Kidney epithelial cell (primary cell): ENCODE results near the gene UCKL1. TPM values are rescaled to one million over a fixed set of nuclear protein-coding genes. Genes with fewer than 3 reads are reported as not detected.
"Not testable (repeated sequence)": the region's sequence is repeated elsewhere in the genome, so short reads cannot be mapped to it uniquely, and the experiment has no call there.

Experiments used
- DNase-seq: peaks from one replicate; pipeline ENCODE4 v3.0.0-alpha.2; 2010; ENCODE audit warnings: low read depth
- H3K27me3 ChIP-seq: 2 replicates; pipeline ENCODE4 v1.6.0; 2011; ENCODE audit warnings: low read length; ENCODE audit not compliant: control insufficient read depth, insufficient read depth
- H3K36me3 ChIP-seq: 2 replicates; pipeline ENCODE4 v1.5.1; 2011; ENCODE audit warnings: low read length; ENCODE audit not compliant: control insufficient read depth, insufficient read depth
- H3K4me3 ChIP-seq: 2 replicates; pipeline ENCODE4 v1.5.1; 2011; ENCODE audit warnings: low read depth, mild to moderate bottlenecking, control low read depth, low read length
- total RNA-seq: library from RNA; depleted of rRNA; stranded (reverse); fragments of >200 nt; gene quantifications from 2 replicates; pipeline ENCODE4 v1.2.3, GENCODE V29; 2015
- TF ChIP-seq, protein P1 (sequence below): IDR thresholded peaks from 2 replicates; pipeline ENCODE4 v1.5.1; 2011; ENCODE audit warnings: mild to moderate bottlenecking, moderate library complexity, low read length, control low read depth, inconsistent platforms; ENCODE audit not compliant: insufficient read depth, poor library complexity, severe bottlenecking

The UCKL1 gene
- total RNA-seq, 1 donor from 2014 or later: 19.6 TPM

DNA sequence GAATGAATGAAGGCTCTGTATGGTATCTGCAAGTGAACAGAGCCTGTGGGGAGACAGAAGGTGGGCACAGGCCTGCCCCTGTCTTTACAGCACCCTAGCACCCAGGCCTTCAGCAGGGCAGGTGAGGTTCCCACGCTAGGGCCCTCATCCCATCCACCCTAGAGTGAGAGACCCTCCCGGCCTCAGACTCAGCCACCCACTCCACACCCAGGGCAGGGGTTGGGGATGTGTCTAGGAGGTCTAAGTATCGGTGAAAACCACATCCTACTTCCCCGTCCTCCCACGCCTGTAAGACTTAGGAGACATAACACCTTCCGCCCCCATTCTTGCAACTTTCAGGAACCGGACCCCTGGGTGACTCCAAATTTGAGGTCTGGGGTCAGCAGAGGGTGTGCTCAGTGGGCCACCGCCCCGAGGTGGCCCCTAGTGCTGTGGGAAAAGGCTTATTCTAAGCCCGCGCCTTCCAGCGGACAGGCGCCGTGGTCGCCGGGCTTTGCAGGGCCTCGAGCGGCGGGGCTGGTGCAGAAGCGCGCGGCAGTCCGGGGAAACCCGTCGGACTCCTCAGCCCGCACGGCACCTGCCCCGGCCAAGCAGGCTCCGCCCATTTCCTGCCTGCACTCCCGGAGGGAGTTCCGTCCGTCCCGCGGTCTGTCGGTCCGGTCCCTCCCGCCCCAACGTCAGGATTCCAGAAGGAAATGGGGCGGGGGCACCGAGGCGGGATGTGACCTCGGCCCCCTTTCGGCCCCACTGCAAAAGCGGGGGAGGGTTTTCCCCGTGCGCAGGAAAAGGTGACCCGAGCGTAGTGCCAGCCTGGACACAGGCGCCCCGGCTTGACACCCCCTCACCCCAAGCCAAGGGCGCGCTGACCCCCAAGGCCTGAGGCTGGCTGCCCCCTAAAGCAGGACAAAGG lies 22.4 kb upstream of the UCKL1 start:
- TF ChIP-seq, protein P1, sequence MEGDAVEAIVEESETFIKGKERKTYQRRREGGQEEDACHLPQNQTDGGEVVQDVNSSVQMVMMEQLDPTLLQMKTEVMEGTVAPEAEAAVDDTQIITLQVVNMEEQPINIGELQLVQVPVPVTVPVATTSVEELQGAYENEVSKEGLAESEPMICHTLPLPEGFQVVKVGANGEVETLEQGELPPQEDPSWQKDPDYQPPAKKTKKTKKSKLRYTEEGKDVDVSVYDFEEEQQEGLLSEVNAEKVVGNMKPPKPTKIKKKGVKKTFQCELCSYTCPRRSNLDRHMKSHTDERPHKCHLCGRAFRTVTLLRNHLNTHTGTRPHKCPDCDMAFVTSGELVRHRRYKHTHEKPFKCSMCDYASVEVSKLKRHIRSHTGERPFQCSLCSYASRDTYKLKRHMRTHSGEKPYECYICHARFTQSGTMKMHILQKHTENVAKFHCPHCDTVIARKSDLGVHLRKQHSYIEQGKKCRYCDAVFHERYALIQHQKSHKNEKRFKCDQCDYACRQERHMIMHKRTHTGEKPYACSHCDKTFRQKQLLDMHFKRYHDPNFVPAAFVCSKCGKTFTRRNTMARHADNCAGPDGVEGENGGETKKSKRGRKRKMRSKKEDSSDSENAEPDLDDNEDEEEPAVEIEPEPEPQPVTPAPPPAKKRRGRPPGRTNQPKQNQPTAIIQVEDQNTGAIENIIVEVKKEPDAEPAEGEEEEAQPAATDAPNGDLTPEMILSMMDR: no peak
- no peak for DNase-seq
- H3K4me3 ChIP-seq: peak overlapping the region; percentile 54

GRCh38 chr20:63977739-63978276 lies 21.6 kb upstream of the UCKL1 start:
- H3K4me3 ChIP-seq: no peak overlapping the region
- TF ChIP-seq, protein P1: no peak
- H3K36me3 ChIP-seq: no peaks in the 10 kb centered on the region
- H3K27me3 ChIP-seq: no peaks in the 10 kb centered on the region
- DNase-seq: no peak

More for the DNA sequence above, 22.4 kb upstream of the UCKL1 start:
- no peaks in the 10 kb centered on the region for H3K36me3 ChIP-seq
- H3K27me3 ChIP-seq: no peaks in the 10 kb centered on the region

- no peak for DNase-seq
- Histone ChIP-seq H3K4me3 (no peak overlapping the region), H3K36me3 (no peaks in the 10 kb centered on the region), H3K27me3 (no peaks in the 10 kb centered on the region)
- TF ChIP-seq, protein P1: no peak
Observed at GRCh38 chr20:63976980-63977738, 20.9 kb upstream of the UCKL1 start.

- not testable (repeated sequence) for H3K27me3 ChIP-seq, H3K4me3 ChIP-seq, H3K36me3 ChIP-seq, DNase-seq
Observed at GRCh38 chr20:63976511-63976910, 20.3 kb upstream of the UCKL1 start.

DNA sequence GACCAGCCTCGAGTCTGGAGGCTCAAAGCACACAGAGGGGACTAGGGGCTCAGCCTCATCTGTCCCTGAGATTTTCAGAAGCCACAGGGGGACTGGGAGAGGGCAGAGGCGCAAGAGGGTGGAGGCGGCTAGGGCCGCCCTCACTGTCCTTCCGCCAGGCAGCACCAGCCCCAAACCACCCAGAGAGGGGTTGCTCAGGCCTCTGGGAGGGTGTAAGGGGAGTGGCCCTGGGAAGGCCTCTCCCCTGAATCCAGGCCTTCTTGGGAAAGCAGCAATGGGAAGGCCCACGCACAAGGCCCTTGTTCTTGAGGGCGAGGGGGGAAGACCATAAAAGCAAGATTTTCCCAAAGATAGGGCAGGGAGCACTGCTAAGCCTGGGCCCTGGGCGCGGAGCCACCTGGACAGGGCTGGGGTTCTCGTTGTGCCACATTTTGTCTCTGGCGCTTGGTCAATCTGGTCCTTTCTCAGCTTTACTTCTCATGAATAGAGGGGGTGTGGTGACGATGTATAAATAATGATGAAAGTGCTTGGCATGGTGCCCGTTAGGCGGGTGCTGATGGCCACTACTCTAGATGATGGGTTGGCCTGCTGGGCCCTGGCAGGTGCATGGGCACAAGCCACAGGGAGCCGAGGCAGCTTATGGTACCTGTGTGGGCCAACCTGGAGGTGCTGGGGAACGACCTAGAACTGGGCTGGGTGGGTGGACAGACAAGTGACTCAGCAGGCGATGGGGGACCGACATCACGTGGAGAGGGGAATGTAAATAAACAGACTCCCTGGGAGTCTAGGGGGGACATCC lies 18.4 kb upstream of the UCKL1 start:
- H3K36me3 ChIP-seq: no peaks in the 10 kb centered on the region
- TF ChIP-seq, protein P1: no peak
- H3K27me3 ChIP-seq: no peaks in the 10 kb centered on the region
- DNase-seq: no peak
- no peak overlapping the region for H3K4me3 ChIP-seq
